HepG2 (cell line): ENCODE measurements around the gene TMEM141. TPM values are rescaled to one million over a fixed set of nuclear protein-coding genes. Genes with fewer than 3 reads are reported as not detected.

Source experiments
- AGO2 ChIP-seq: fragments of 200-400 bp; formaldehyde crosslinking; optimal IDR thresholded peaks from 2 replicates; pipeline ENCODE3; 2017; ENCODE audit warnings: mild to moderate bottlenecking, low read depth, low read length, moderate library complexity
- AHDC1 ChIP-seq: sonication (generic); formaldehyde crosslinking; IDR thresholded peaks from 2 replicates; pipeline ENCODE4 v1.5.1; 2020; ENCODE audit warnings: mild to moderate bottlenecking, missing genetic modification reagents, borderline replicate concordance
- DRAP1 ChIP-seq: IDR thresholded peaks from 2 replicates; pipeline ENCODE4 v1.6.1; 2016; ENCODE audit warnings: missing genetic modification reagents, missing compliant biosample characterization
- FOXK1 ChIP-seq: sonication (generic); formaldehyde crosslinking; IDR thresholded peaks from 2 replicates; pipeline ENCODE4 v1.4.0; 2020; ENCODE audit warnings: low read depth, missing genetic modification reagents, borderline replicate concordance
- HOXA9 ChIP-seq: sonication (generic); formaldehyde crosslinking; IDR thresholded peaks from 2 replicates; pipeline ENCODE4 v1.8.1; 2022; ENCODE audit warnings: missing genetic modification reagents, mild to moderate bottlenecking, moderate library complexity, borderline replicate concordance
- IKZF1 ChIP-seq: fragments of 450-650 bp; IDR thresholded peaks from 2 replicates; pipeline ENCODE4 v1.7.1; 2016
- MAFK ChIP-seq, 2 experiments: IDR thresholded peaks in 1 of 2; conservative IDR thresholded peaks in 1 of 2; 2 replicates each; pipeline ENCODE4 v1.6.1; 2011; ENCODE audit warnings: improper control_type of control experiment in 2 of 2, low read length in 2 of 2
- MYC ChIP-seq: sonication (generic); formaldehyde crosslinking; IDR thresholded peaks from 2 replicates; pipeline ENCODE4 v1.9.0; 2021; ENCODE audit warnings: missing genetic modification reagents, borderline replicate concordance
- PBX3 ChIP-seq: sonication (generic); formaldehyde crosslinking; IDR thresholded peaks from 2 replicates; pipeline ENCODE4 v1.8.1; 2023; ENCODE audit warnings: missing genetic modification reagents, inconsistent platforms, borderline replicate concordance
- POLR2A ChIP-seq, 2 experiments: IDR thresholded peaks; 2 replicates each; pipeline ENCODE4 v1.6.1; 2011; ENCODE audit warnings: low read depth in 2 of 2, low read length in 2 of 2, mild to moderate bottlenecking in 1 of 2, moderate library complexity in 1 of 2; ENCODE audit not compliant: insufficient read depth in 1 of 2
- POLR2G ChIP-seq: fragments of 200-400 bp; formaldehyde crosslinking; IDR thresholded peaks from 2 replicates; pipeline ENCODE4 v1.6.1; 2018; ENCODE audit warnings: mild to moderate bottlenecking, low read depth, low read length, moderate library complexity
- SAP130 ChIP-seq: IDR thresholded peaks from 2 replicates; pipeline ENCODE4 v1.6.1; 2016; ENCODE audit warnings: low read depth
- THAP11 ChIP-seq: IDR thresholded peaks from 2 replicates; pipeline ENCODE4 v1.6.1; 2016; ENCODE audit warnings: missing biosample characterization, missing genetic modification reagents
- TRIM24 ChIP-seq: sonication (generic); formaldehyde crosslinking; IDR thresholded peaks from 2 replicates; pipeline ENCODE4 v1.8.0; 2022; ENCODE audit warnings: mild to moderate bottlenecking, missing genetic modification reagents
- WIZ ChIP-seq: sonication (generic); formaldehyde crosslinking; IDR thresholded peaks from 2 replicates; pipeline ENCODE4 v1.5.1; 2020; ENCODE audit warnings: mild to moderate bottlenecking, missing genetic modification reagents
- ZBTB21 ChIP-seq: sonication (generic); formaldehyde crosslinking; IDR thresholded peaks from 2 replicates; pipeline ENCODE4 v1.4.0; 2020; ENCODE audit warnings: missing genetic modification reagents
- ZBTB26 ChIP-seq: IDR thresholded peaks from 2 replicates; pipeline ENCODE4 v1.6.1; 2016; ENCODE audit warnings: missing compliant biosample characterization, missing genetic modification reagents, borderline replicate concordance
- ZFP1 ChIP-seq: IDR thresholded peaks from 2 replicates; pipeline ENCODE4 v1.6.1; 2016
- ZNF20 ChIP-seq: sonication (generic); formaldehyde crosslinking; IDR thresholded peaks from 2 replicates; pipeline ENCODE4 v1.4.0; 2020; ENCODE audit warnings: mild to moderate bottlenecking, moderate library complexity, missing genetic modification reagents
- ZNF558 ChIP-seq: sonication (generic); formaldehyde crosslinking; IDR thresholded peaks from 2 replicates; pipeline ENCODE4 v1.9.0; 2022; ENCODE audit warnings: mild to moderate bottlenecking, missing genetic modification reagents, borderline replicate concordance
- ZNF703 ChIP-seq: sonication (generic); formaldehyde crosslinking; IDR thresholded peaks from 2 replicates; pipeline ENCODE4 v1.5.1; 2020; ENCODE audit warnings: missing genetic modification reagents, mild to moderate bottlenecking, moderate library complexity, borderline replicate concordance
- ZSCAN22 ChIP-seq: sonication (generic); formaldehyde crosslinking; IDR thresholded peaks from 2 replicates; pipeline ENCODE4 v1.4.0; 2020; ENCODE audit warnings: mild to moderate bottlenecking, missing genetic modification reagents
- polyA plus RNA-seq, 8 experiments: library from polyadenylated mRNA; depleted of rRNA in 3 of 8; stranded (reverse) in 7 of 8; unstranded in 1 of 8; fragments of >200 nt; fragmentation: Illumina TruSeq in 4 of 8; extraction: Trizol in 4 of 8; gene quantifications; 2 replicates each; pipeline versions ENCODE4 v1.2.1 to v1.2.3, GENCODE V29; 2011 to 2016; ENCODE audit warnings: low read depth in 4 of 8, missing spikeins in 1 of 8, mixed read lengths in 1 of 8; ENCODE audit not compliant: insufficient read depth in 1 of 8
- total RNA-seq, 5 experiments: library from RNA; depleted of rRNA; stranded (reverse); fragments of >200 nt; fragmentation: Illumina TruSeq; extraction: Trizol; gene quantifications; 2 replicates each; pipeline ENCODE4 v1.2.3, GENCODE V29; 2016; ENCODE audit warnings: low read depth in 1 of 5

TMEM141 gene
- total and polyA plus RNA-seq, 2 of the 13 experiments (the other 11 are each of a cell fraction or from before 2014, with no cell fraction given) = 81.0 to 202 TPM

- TF ChIP-seq IKZF1 (no peak), MYC (CRISPR knock-in tag) (no peak), TRIM24 (CRISPR knock-in tag) (no peak), HOXA9 (no peak), ZSCAN22 (no peak), ZBTB21 (CRISPR knock-in tag) (no peak), MAFK (conservative IDR thresholded peaks at IDR 0.05 in 1 of 2, IDR thresholded peaks at IDR 0.05 in 1 of 2; ENCODE audit: low read length in 2 of 2) (no peak), POLR2G (peak; percentile 37; the same call in 1 of the 2 replicates), ZFP1 (CRISPR knock-in tag) (no peak), ZNF703 (CRISPR knock-in tag) (no peak), AGO2 (peak; percentile 67), AHDC1 (CRISPR knock-in tag) (no peak), SAP130 (CRISPR knock-in tag) (peak; percentile 6; the same call in 1 of the 2 replicates), ZNF558 (CRISPR knock-in tag) (no peak), PBX3 (CRISPR knock-in tag) (peak; percentile 40; the same call in 1 of the 2 replicates), ZBTB26 (no peak), WIZ (CRISPR knock-in tag) (no peak), DRAP1 (CRISPR knock-in tag) (no peak), FOXK1 (CRISPR knock-in tag) (no peak), POLR2A (IDR thresholded peaks at IDR 0.05; ENCODE audit: insufficient read depth in 1 of 2, low read depth in 2 of 2, low read length in 2 of 2) (peak in 1 of 2 experiments; percentile 16; a peak in 1 of 4 replicates), THAP11 (CRISPR knock-in tag) (no peak), ZNF20 (CRISPR knock-in tag) (no peak)
These were observed 12.7 kb downstream of the TMEM141 start (continued) for GRCh38 chr9:136803551-136804508.
